ENCODE data around the gene NKD2.

GRCh38 chr5:1058988-1059883 lies 50.6 kb downstream of the NKD2 start:
- TF ChIP-seq CHD2 (IDR thresholded peaks at IDR 0.05; ENCODE audit: low read length, partially characterized antibody) (no peak), CTCF (IDR thresholded peaks at IDR 0.05) (no peak)

Measured in A549 (cell line).